Ishikawa (cell line): ENCODE data around the gene SIGLECL1.

Source experiments
- CEBPB ChIP-seq: IDR thresholded peaks from 2 replicates; pipeline ENCODE4 v1.6.1; 2012
- CREB1 ChIP-seq: IDR thresholded peaks from 2 replicates; pipeline ENCODE4 v1.6.1; 2012; ENCODE audit warnings: low read depth
- EGR1 ChIP-seq: IDR thresholded peaks from 2 replicates; pipeline ENCODE4 v1.6.1; 2012
- EP300 ChIP-seq: IDR thresholded peaks from 2 replicates; pipeline ENCODE4 v1.6.1; 2012; ENCODE audit warnings: borderline replicate concordance
- FOXM1 ChIP-seq: IDR thresholded peaks from 2 replicates; pipeline ENCODE4 v1.6.1; 2012; ENCODE audit warnings: low read depth, borderline replicate concordance
- MAX ChIP-seq: IDR thresholded peaks from 2 replicates; pipeline ENCODE4 v1.6.1; 2012
- NFIC ChIP-seq: IDR thresholded peaks from 2 replicates; pipeline ENCODE4 v1.6.1; 2012
- RAD21 ChIP-seq: IDR thresholded peaks from 2 replicates; pipeline ENCODE4 v1.6.1; 2012; ENCODE audit warnings: low read depth
- REST ChIP-seq: IDR thresholded peaks from 2 replicates; pipeline ENCODE4 v1.6.1; 2012; ENCODE audit warnings: low read depth, mild to moderate bottlenecking
- TAF1 ChIP-seq: IDR thresholded peaks from 2 replicates; pipeline ENCODE4 v1.6.1; 2012; ENCODE audit warnings: low read depth, mild to moderate bottlenecking
- TCF12 ChIP-seq: IDR thresholded peaks from 2 replicates; pipeline ENCODE4 v1.6.1; 2012; ENCODE audit warnings: low read depth
- TEAD4 ChIP-seq: IDR thresholded peaks from 2 replicates; pipeline ENCODE4 v1.6.1; 2012
- USF1 ChIP-seq: IDR thresholded peaks from 2 replicates; pipeline ENCODE4 v1.6.1; 2012
- YY1 ChIP-seq: IDR thresholded peaks from 2 replicates; pipeline ENCODE4 v1.6.1; 2012; ENCODE audit warnings: low read depth
- ZBTB7A ChIP-seq: IDR thresholded peaks from 2 replicates; pipeline ENCODE4 v1.6.1; 2012; ENCODE audit warnings: low read depth

SIGLECL1 gene

GRCh38 chr19:51274049-51274770 lies 23.3 kb downstream of the SIGLECL1 start:
- no peak for TF ChIP-seq NFIC
- no peak for TF ChIP-seq ZBTB7A
- no peak for TF ChIP-seq USF1
- no peak for TF ChIP-seq TCF12
- no peak for TF ChIP-seq RAD21

GRCh38 chr19:51277112-51277511 lies 26.2 kb downstream of the SIGLECL1 start:
- TF ChIP-seq USF1 (no peak), REST (no peak), RAD21 (no peak), CREB1 (no peak), CEBPB (no peak), EP300 (no peak), FOXM1 (no peak), EGR1 (no peak), TAF1 (no peak), YY1 (no peak), NFIC (no peak), ZBTB7A (no peak), TEAD4 (no peak), TCF12 (no peak), MAX (no peak)

- TF ChIP-seq TCF12 (no peak), EP300 (no peak), MAX (no peak), CEBPB (no peak), TAF1 (no peak), USF1 (no peak), TEAD4 (no peak)
These were observed 31.5 kb downstream of the SIGLECL1 start for GRCh38 chr19:51282335-51282734.

GRCh38 chr19:51285682-51286081 lies 34.8 kb downstream of the SIGLECL1 start:
- TF ChIP-seq NFIC, result no peak
- no peak for TF ChIP-seq YY1
- no peak for TF ChIP-seq FOXM1
- TF ChIP-seq EP300, result no peak

GRCh38 chr19:51289635-51290034 lies 38.8 kb downstream of the SIGLECL1 start:
- TF ChIP-seq RAD21 (no peak), TEAD4 (no peak), EP300 (no peak), FOXM1 (no peak), EGR1 (no peak), REST (no peak), TAF1 (no peak), MAX (no peak), ZBTB7A (no peak), YY1 (no peak), CREB1 (no peak), CEBPB (no peak), TCF12 (no peak), NFIC (no peak), USF1 (no peak)
